LNCAP (cell line): Measurements from ENCODE around the gene REM2.

ENCODE experiments used
- TF ChIP-seq, protein P1 (sequence below): fragments of 450-650 bp; IDR thresholded peaks from 2 replicates; pipeline ENCODE4 v1.5.1; 2017; ENCODE audit warnings: mild to moderate bottlenecking

The REM2 gene

GRCh38 chr14:22839159-22839779 lies 43.8 kb upstream of the REM2 start:
- TF ChIP-seq, protein P1, sequence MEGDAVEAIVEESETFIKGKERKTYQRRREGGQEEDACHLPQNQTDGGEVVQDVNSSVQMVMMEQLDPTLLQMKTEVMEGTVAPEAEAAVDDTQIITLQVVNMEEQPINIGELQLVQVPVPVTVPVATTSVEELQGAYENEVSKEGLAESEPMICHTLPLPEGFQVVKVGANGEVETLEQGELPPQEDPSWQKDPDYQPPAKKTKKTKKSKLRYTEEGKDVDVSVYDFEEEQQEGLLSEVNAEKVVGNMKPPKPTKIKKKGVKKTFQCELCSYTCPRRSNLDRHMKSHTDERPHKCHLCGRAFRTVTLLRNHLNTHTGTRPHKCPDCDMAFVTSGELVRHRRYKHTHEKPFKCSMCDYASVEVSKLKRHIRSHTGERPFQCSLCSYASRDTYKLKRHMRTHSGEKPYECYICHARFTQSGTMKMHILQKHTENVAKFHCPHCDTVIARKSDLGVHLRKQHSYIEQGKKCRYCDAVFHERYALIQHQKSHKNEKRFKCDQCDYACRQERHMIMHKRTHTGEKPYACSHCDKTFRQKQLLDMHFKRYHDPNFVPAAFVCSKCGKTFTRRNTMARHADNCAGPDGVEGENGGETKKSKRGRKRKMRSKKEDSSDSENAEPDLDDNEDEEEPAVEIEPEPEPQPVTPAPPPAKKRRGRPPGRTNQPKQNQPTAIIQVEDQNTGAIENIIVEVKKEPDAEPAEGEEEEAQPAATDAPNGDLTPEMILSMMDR, result no peak

- TF ChIP-seq, protein P1, result no peak
These were observed 41.7 kb upstream of the REM2 start for GRCh38 chr14:22841311-22841710.

GRCh38 chr14:22841769-22842168 lies 41.3 kb upstream of the REM2 start:
- TF ChIP-seq, protein P1, result no peak

GRCh38 chr14:22842211-22843122 lies 40.6 kb upstream of the REM2 start:
- TF ChIP-seq, protein P1, result no peak

DNA sequence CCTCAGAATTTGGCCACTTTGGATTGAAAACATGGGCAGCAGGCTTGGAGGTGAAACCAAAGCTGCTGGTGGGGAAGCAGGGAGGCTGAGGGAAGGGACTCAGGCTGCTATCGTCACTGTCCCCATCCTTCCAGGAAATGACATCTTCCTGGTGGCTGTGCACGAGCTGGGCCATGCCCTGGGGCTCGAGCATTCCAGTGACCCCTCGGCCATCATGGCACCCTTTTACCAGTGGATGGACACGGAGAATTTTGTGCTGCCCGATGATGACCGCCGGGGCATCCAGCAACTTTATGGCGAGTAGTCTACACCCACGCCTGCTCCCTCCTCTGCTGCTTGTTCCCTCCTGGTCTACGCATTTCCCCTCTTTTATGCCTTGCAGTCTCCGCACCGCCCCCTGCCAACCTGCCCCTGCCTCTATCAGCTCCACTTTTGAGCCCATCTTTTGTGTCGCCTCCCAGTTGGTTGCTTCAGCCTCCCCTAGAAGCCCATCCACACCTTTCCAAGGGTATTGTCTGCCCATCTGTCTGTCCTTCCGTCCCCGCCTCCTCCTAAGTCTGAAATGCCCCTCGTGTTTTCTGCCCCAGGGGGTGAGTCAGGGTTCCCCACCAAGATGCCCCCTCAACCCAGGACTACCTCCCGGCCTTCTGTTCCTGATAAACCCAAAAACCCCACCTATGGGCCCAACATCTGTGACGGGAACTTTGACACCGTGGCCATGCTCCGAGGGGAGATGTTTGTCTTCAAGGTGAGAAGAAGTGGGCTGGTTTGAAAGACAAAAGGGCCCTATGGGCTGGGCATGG lies 39.7 kb upstream of the REM2 start:
- TF ChIP-seq, protein P1, result no peak

- TF ChIP-seq, protein P1, result no peak
These were observed 38.6 kb upstream of the REM2 start for GRCh38 chr14:22844221-22845102.

DNA sequence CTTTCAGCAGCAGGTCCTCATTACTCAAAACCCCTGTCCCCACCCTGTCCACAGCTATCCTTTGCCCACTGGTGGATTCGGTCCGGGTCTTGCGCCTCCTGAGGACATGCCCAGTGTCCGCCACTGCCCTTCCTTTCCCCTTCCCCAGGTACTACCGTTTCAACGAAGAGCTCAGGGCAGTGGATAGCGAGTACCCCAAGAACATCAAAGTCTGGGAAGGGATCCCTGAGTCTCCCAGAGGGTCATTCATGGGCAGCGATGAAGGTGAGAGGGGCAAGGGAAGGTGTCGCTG lies 38.0 kb upstream of the REM2 start:
- TF ChIP-seq, protein P1, result no peak
